HG02943 (cell line): ENCODE measurements around the gene PPP2R2B.

ENCODE experiments used
- ATAC-seq: cut with Tn5 transposase; IDR thresholded peaks from one replicate; pipeline ENCODE4 v1.9.1; 2021; ENCODE audit warnings: mild to moderate bottlenecking, low read depth, moderate library complexity; ENCODE audit not compliant: unreplicated experiment

PPP2R2B gene

DNA sequence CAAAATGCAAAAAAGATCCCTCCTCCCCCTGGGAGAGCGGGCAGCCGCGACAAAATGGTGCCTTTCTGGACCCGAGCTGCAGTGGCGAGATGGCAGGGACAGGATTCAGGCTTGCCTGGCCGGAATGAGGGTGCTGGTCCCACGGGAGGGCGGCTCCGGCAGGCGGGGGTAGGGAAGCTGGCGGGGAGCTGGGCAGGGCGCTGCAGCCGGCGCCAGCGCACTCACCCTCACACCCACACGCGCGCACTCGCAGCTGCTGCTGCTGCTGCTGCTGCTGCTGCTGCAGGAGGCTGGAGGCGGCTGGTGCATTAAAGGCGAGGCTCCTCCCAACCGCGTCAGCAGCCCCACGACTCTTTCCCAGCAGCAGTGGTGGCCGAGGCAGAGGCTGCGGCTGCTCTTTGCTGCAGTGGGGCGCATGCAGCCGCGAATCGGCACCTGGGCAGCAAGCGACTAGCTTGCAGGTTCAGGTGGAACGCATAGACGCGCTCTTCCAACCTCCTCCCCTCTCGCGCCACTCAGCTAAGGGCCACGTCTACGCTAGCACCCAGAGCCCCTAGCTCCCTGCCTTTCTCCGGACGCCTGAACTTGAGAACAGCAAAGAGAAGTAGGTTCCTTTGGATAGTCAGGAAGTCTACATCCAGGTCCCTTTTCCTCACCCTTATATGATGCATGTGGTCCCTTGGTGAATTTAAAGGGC lies at the start of gene PPP2R2B:
TSS of gene PPP2R2B (minus strand) at position 282 of the 697 bp plus-strand sequence.
- no peak for ATAC-seq

DNA sequence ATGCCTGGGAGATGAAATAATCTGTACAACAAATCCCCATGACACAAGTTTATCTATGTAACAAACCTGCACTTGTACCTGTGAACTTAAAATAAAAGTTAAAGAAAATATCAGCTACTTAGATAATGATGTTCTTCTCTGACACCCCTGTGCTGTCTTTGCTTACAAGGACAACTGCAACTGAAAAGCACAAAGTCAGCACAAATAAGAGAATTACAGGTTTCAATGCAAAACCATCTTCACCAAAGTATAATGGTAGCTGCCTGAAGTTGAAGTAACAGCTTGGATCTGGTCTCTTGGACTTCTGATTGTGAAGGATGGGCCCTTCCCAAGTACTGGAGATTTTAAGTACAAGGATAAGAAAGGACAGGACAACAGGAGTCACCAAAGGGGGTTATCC lies 45.6 kb upstream of the PPP2R2B start:
- no peak for ATAC-seq

DNA sequence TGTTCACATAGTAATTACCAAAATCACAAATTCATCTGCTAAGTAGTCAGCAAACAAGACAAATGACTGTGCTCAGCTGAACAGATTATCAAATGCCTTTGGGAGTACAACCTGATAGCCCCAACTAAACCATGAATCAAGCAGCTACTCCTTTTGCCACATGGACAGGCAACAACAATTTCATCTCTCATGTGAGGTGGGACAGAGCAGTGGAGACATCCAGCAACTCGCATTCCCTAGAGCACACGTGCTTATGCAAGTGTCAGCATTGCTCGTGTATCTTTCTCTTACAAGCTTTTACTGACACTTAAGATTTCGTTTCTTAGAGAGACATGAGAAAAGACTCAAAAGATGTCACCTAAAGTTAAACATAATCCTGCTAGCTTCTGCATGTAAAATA lies 42.7 kb upstream of the PPP2R2B start:
- no peak for ATAC-seq

DNA sequence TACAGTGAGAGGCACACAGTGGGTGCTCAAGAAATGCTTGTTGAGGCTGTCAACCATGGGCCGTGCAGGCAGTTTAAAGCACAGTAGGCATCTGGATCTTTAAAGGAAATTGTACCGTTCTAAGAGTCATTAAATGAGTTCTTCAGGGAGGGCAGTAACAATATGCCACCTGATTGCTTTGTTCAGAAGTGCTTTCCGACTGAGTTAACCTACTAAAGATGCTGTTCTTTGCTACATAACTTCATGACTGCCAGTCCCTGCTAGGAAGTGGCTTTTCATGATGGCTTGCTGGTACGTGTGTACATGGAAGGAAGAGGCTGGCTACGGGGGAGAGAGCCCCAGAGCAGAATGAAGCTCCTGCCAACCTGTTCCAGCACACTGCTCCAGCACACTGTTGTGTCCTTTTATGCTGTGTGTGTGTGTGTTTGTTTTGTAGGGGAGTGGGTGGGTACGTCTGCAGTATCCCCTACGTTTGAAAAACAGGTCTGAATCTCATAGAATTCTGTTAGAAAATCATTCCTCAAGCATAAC lies 41.9 kb upstream of the PPP2R2B start:
- no peak for ATAC-seq

DNA sequence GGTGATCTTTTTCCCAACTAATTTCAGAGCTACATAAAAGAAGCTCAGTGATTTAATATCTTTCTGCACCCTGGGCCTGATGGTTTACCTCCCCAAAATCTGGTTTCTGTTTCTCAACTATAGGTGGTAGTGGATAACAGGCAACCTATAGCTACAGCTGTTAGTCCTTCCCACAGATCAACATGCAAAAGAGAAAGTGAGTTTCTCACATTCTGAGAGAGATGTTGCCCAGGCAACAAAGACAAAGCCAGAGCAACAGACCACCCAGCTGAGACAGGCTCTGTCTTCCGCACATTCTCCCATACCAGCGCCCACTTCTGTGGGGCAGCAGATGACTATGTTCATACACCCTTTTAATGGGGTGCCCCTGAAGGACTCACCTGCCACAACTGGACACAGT lies 40.7 kb upstream of the PPP2R2B start:
- no peak for ATAC-seq

DNA sequence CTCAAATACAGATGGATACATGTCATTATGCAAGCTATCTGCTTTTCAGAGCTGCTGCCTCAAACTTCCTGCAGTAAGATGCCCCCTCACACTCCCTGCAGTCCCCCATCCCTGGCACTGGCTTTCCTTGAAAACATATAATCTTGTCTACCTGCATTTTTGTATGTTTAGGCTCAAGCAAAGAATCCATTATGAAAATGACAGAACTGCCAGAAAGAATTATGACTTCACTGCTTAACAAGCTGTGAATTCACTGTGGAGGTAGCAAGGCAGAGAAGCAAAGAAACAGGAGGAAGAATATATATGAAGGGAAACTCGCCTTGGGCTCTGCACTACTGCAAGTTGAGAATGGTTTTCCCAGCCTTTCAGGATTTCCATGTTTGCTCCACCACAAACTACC lies 39.4 kb upstream of the PPP2R2B start:
- no peak for ATAC-seq

DNA sequence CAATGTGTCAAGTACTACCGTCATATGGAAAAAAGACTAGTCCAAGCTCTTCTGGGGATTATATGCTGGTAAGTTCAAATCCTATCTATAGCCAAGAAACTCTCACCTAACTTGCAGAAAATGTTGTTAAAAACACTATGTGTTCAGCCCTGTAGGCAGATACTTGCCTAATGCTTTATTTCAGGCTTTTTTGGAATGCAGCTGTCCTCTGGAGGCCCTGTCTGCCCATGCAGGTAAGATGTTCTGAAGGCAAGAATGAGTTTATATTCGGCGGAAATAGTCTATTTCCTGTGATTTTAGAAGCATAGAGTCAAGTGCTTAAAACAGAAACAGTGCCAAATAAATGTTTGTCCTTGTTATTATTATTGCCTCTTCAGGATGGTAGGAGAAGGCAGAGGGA lies 34.3 kb upstream of the PPP2R2B start:
- ATAC-seq = no peak

DNA sequence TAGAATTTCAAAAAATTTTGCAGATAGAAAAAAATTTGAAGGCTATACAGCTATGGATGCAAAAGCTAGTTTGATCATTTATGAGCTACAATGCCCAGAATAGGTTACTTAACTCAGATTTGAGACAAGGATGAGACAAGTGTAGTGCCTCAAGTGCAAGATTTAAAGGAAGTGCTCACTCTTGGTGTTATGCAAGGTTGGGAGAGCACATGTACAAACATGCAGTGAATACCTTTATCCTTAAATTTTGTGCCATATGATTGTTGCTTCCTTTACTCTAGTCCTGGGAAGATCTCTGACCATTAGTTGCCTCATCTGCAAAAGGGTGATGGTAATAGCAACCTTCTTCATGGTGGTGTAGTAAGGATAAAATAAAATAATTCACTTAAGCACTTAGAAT lies 31.7 kb upstream of the PPP2R2B start:
- ATAC-seq = no peak

DNA sequence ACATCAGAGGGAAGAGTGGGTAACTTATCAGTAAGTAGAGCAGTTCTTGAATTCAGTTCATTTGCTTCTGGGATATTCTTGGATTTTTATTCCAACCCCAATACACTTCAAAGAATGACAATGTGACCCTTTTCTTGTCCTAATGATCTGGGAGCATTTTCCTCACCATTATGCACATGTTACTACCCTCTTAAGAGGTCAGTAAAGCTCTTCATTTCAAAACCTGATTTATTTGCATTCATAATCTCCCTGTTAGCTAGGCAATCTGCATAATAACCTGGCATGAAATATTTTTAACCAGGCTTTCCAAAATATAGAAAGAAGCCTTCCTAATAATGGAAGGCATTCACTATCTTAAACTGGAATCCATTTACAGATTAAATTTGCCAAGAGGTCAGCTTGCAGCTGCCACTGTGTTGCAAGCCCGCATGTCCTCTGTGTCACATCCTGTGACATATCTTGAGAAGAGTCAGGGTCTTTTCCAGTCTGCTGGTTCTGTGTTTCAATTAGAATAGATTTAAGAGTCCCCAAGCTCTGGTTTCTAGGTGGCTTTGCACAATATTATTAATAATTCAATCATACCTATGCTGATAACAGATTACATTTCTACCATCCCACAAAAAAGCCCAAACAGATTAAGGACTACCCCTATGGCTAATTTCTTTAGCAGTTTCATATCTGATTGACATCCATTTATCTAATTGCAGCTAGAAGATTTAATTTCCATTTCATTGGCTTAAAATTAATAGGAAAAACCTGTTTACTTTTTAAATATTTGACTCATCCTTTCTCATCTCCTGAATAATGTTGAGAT lies 30.9 kb upstream of the PPP2R2B start:
- ATAC-seq = no peak

DNA sequence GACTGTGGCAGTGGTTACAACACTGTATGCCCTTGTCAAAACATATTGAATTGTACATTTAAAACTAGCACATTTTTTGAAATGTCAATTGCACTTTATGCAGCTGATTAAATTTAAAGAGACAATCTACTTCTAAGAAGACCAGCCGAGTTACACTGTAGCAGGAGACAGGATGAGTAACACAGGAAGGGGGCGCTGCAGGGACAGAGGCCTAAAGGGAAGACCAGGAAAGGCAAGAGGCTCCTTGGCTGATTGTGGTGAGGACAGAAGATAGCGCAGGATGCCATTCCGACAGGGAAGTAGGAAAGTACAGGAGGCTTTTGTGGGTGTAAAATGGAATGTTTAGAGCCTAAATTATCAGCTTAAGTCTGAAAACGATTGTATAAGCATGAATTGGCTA lies 28.2 kb upstream of the PPP2R2B start:
- no peak for ATAC-seq

DNA sequence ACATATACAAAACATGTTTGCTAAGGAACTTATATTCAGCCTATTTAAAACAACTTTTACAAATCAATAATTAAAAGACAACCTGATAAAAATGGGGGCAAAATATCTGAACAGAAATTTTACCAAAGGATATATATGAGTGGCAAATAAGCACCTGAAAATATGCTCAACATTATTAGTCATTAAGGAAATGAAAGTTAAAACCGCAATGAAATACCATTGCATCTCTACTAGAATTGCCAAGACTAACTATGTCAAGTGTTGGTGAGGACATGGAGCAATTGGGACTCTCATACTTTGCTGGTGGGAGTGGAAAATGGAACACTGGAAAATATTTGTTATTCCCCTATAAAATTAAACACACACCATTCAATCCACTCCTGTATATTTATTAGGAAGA lies 26.3 kb upstream of the PPP2R2B start:
- ATAC-seq = no peak

DNA sequence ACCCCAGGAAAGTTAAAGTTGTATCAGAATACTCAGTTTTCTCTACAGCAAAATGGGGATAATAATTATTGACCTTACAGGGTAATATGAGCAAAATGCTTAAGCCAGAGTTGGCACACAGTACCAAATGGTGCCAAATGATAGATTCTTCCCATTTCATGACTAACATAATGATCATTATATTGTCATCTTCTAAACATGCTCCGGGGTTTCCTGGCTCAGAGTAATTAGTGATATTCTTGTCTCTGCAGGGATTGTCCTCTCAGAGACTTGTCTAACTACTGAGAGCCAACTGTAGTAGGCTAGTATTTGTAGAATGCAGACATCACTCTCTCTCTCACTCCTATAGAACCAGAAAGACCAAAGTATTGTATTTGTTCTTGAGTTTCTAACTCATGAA lies 25.2 kb upstream of the PPP2R2B start:
- no peak for ATAC-seq

DNA sequence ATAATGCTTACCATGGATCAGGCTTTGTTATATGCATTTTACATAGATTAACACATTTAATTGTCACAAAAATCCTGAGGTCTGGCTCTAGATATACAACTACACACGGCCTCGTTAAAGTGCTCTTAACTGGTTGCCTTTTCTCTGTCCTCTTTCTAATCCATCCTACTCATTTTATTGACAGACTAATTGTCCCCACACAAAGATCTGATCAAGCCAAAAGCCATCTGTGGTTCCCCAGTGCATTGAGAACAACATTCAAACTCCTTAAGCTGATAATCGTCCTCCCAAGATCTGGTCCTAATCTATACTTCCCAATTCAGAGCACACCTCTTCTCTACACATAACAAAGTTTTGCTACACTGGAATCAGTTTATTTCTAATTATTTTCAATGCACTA lies 23.9 kb upstream of the PPP2R2B start:
- ATAC-seq = no peak

DNA sequence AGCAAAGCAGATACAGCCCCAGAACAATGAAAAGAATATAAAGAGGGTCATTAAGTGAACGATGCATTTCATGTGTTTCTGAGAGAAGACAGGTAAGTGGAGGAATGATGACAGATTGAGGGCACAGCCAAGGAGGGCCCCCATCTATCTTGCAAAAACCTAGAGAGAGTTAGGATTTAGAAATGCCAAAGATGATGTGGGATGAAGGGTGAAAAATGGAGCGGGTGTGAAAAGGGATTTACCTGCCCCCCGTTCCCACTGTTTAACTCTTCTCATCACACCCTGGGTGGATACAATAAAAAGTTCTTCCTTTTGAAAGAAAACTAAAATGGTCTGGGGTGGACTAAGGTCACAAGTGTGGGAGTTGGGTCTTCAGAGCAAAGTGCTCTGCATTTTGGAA lies 18.5 kb upstream of the PPP2R2B start:
- no peak for ATAC-seq

DNA sequence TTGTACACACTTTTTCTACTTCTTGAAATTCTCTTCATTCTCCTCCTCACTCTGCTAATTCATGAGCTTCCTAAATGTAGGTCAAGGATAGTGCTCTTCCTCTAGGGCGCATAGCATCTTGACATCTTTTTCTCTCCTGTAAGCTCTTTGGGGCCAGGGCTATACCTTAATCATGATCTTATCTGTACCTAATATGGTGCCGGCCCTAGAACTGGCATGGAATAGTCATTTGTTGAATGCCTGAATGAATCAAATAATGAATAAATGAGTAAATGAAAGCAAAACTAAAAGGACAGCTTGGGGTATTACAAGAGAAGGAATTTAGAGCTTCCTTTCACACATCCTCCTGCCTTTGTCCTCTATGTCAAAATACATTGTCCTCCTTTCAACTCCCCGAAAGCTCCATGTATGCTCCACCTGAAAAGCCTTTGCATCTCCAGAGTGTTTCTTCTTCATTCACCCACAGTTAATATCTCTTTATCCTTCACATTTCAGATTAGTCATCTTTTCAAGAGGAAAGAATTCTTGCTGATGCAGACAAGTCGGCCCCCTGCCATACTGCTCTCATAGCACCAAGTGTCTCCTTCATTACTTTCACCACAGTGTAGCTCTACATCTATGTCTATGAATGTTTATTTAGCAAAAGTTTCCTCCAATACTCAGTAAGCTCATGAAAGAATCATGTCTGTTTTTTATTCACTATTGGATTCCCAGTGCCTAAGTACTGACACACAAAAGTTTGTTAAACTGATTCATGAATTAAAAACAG lies 16.4 kb upstream of the PPP2R2B start:
- ATAC-seq = no peak

DNA sequence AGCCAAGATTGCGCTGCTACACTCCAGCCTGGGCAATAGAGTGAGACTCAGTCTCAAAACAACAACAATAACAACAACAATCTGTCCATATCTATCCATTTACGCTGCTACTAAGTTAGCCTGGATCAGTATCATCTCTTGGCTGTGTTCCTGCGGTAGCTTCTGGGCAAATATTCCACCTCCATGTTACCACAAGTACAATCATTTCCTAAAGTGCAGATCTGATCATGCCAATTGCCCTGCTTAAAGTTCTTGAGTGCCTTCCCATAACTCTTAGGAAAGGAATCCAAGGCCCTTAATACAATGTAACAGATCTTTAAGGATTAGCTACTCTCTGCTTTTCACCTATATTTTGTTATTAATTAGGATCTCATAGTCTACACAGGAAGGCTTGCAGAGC lies 15.4 kb upstream of the PPP2R2B start:
- no peak for ATAC-seq

DNA sequence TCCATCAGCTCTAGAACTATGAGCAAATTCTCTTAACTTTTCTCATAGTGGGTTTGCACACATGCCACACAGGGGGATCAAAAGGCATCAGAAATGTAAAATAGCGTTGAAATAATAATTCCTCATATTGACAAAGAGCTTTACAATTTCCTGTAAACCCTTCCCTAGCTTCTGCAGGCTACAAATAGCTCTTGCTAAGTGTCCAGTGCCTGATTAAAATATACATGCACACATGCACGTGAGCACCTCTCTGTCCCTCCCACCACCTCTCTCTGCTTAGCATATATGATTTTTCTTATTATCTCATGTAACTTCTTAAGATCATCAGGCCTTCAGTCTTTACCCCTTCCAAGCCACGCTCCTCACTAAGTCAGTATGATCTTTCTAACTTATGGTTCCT lies 13.7 kb upstream of the PPP2R2B start:
- no peak for ATAC-seq

DNA sequence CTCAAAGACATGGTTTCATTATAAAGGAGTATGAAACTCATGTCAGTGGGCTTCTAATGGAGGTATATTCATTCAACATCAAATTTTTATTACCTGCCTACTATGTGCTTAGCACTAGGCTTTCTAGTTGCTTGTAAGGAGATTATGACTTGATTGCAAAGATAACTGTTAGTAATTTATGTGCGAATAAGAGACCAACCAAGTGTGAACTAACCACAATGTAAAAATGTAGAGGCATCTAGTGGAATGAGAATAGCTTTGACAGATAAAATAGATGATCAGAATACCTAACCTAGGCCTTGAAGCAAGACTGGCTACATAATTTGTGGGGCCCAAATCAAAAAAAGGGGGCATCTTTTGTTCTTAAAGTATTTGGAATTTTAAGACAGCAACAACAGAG lies 13.0 kb upstream of the PPP2R2B start:
- no peak for ATAC-seq

DNA sequence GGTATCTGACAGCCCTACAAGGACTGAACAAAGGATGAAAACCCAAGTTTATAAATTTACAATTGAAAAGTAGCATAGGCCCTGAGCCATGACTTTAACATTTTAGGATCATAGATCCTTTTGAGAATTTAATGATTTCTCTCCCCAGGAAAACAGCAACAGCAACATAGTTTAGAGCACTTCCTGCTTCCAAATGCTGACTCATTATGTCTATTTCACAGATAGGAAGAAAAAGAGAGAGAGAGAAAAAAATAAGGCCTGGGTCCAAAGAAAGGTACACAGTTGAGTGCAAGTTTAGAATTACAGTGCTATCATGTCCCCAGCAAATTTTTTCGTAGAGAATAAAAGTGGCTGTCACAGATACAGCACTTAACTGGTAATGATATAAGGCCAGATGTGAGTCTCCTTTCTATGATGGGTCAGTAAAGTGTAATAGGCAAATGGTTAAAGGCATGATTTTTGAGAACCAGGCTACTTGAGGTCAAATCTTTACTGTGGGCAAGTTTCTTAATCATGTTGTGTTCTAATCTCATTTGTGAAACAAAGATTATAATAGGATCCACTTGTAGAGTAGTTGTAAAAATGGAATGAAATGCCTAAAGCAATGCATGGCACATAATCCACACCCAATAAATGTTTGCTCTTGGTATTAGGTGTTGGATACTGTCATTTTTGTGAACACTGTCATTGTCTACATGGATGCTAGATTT lies 12.3 kb upstream of the PPP2R2B start:
- no peak for ATAC-seq

DNA sequence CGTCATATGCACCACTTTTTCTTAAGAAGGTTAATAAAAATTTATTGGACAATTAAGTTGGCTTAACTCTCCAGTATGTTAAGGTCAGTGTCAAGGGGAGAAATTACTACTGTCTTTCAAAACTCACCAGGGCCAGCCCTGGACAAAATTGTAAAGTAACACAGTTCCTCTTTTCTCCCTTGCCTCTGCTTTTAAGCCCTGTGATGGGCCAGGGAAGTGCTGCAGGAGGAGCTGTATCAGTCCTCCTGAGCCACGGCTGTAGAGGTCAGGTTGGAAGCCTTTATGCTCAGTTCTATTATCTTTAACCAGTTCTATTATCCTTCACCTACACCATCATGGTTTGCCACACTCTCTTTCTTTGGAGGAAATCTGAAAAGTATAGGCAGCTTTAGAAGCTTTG lies 11.5 kb upstream of the PPP2R2B start:
- ATAC-seq = no peak

DNA sequence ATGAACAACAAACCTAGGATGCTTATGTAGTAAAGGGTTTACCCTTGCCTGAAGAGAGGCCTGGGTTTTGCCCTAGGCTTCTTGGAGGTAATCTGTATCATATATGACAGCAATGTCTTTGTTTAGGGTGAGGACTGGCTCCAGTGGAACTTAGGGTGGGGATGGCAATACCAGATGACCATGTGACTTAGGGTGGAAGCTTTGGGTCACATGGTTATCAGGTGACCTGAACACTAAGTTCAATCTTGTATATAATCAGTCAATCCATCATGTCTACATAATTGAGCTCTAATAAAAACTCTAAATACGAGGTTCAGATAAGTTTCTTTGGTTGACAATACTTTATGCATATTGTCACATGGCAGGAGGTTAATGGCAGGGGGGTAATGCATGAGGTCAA lies 10.6 kb upstream of the PPP2R2B start:
- no peak for ATAC-seq
